ENCODE results near the gene ARHGAP5.

DNA sequence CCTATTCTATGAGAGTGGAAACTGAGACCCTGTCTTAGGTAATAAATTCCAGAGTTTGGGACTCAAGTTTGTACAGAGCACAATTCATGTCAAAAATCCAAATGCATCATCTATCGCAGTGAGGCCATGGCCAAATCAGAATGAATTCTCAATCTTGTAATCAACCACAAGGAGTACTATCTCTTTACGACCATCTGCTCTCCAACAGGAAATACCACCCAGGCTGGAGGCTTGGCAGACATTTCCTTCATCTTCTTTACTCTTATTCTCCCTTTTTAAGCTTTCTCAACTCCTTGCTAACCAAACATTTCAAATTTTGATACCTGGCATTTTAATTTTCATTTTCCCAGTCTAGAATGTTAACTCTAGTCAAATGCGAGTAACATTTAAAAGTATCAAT is 92.1 kb downstream of the ARHGAP5 start:
- TF ChIP-seq CTCF (conservative IDR thresholded peaks at IDR 0.05; ENCODE audit: low read length) = no peak
- TF ChIP-seq EZH2phosphoT487 (IDR thresholded peaks at IDR 0.05; ENCODE audit: borderline replicate concordance, low read depth, low read length) = no peak

Measured in OCI-LY7 (cell line).